ENCODE data around the gene GJC1.

GRCh38 chr17:44828919-44829522 lies 1.1 kb downstream of the GJC1 start:
- no peak for TF ChIP-seq CTCF (IDR thresholded peaks at IDR 0.05)
- TF ChIP-seq POLR2A (IDR thresholded peaks at IDR 0.05) = no peak

Data from ovary (tissue), 3 donors.